Karpas-422 (cell line): Measurements from ENCODE around the gene TMEM164. TPM values are rescaled to one million over a fixed set of nuclear protein-coding genes. Genes with fewer than 3 reads are reported as not detected.

ENCODE experiments used
- DNase-seq: peaks from one replicate; pipeline ENCODE4 v3.0.0-alpha.2; 2015
- H2AFZ ChIP-seq: fragments of 200-600 bp; sonication (generic); 2 replicates; pipeline ENCODE4 v1.6.1; 2014; ENCODE audit warnings: antibody characterized with exemption, low read length, mixed read lengths
- H3K27ac ChIP-seq: fragments of 200-600 bp; sonication (generic); 2 replicates; pipeline ENCODE4 v1.5.1; 2014; ENCODE audit warnings: mild to moderate bottlenecking, low read length, moderate library complexity
- H3K27me3 ChIP-seq: fragments of 200-600 bp; sonication (generic); 2 replicates; pipeline ENCODE4 v1.6.1; 2014; ENCODE audit warnings: low read length, mixed read lengths
- H3K36me3 ChIP-seq: fragments of 200-600 bp; sonication (generic); 2 replicates; pipeline ENCODE4 v1.6.1; 2014; ENCODE audit warnings: low read length, mixed read lengths; ENCODE audit not compliant: insufficient read depth
- H3K4me1 ChIP-seq: fragments of 200-600 bp; sonication (generic); 2 replicates; pipeline ENCODE4 v1.6.1; 2014; ENCODE audit warnings: mild to moderate bottlenecking, low read length, mixed read lengths
- H3K4me2 ChIP-seq: fragments of 200-600 bp; sonication (generic); 2 replicates; pipeline ENCODE4 v1.6.1; 2014; ENCODE audit warnings: low read length, low read depth, mild to moderate bottlenecking; ENCODE audit not compliant: poor library complexity, severe bottlenecking
- H3K4me3 ChIP-seq: fragments of 200-600 bp; sonication (generic); 2 replicates; pipeline ENCODE4 v1.5.1; 2014; ENCODE audit warnings: mild to moderate bottlenecking, antibody characterized with exemption, low read length, mixed read lengths
- H3K79me2 ChIP-seq: fragments of 200-600 bp; sonication (generic); 2 replicates; pipeline ENCODE4 v1.6.1; 2014; ENCODE audit warnings: mild to moderate bottlenecking, low read length, mixed read lengths
- H3K9ac ChIP-seq: fragments of 200-600 bp; sonication (generic); 2 replicates; pipeline ENCODE4 v1.6.0; 2014; ENCODE audit warnings: low read length
- H3K9me2 ChIP-seq: fragments of 200-600 bp; sonication (generic), shearing (Covaris generic); replicated peaks from 2 replicates; pipeline ENCODE4 v1.6.0; 2014; ENCODE audit warnings: mild to moderate bottlenecking, low read length, moderate library complexity; ENCODE audit not compliant: insufficient read depth
- H3K9me3 ChIP-seq: fragments of 300-700, 200-600 bp; sonication (generic); 2 replicates; pipeline ENCODE4 v1.6.1; 2014; ENCODE audit warnings: low read length, mixed read lengths
- H4K20me1 ChIP-seq: fragments of 200-600 bp; sonication (generic); 2 replicates; pipeline ENCODE4 v1.6.1; 2014; ENCODE audit warnings: mild to moderate bottlenecking, antibody characterized with exemption, low read length, low read depth; ENCODE audit not compliant: insufficient read depth
- total RNA-seq: library from RNA; depleted of rRNA; stranded (reverse); fragments of >200 nt; shearing (Covaris generic); gene quantifications from 2 replicates; pipeline ENCODE4 v1.2.3, GENCODE V29; 2014; ENCODE audit warnings: low replicate concordance

TMEM164 gene
- total RNA-seq, 1 experiment from 2014 or later = 14.1 TPM

- Histone ChIP-seq H3K4me2 (no peak overlapping the region), H3K4me3 (no peak overlapping the region), H3K27me3 (no peaks in the 10 kb centered on the region), H3K36me3 (no peaks in the 10 kb centered on the region), H3K27ac (no peak overlapping the region), H3K9me2 (no peaks in the 10 kb centered on the region), H3K4me1 (peaks cover 33% of the 10 kb centered on the region), H3K9me3 (no peaks in the 10 kb centered on the region), H3K79me2 (peaks cover 46% of the 10 kb centered on the region), H3K9ac (no peak overlapping the region), H2AFZ (no peak overlapping the region), H4K20me1 (no peaks in the 10 kb centered on the region)
- DNase-seq = no peak
Measured at GRCh38 chrX:110038900-110039299, 36.0 kb downstream of the TMEM164 start.

- Histone ChIP-seq H3K4me1 (peaks cover 19% of the 10 kb centered on the region), H3K27me3 (no peaks in the 10 kb centered on the region), H2AFZ (no peak overlapping the region), H3K36me3 (no peaks in the 10 kb centered on the region), H3K4me2 (no peak overlapping the region), H3K4me3 (no peak overlapping the region), H3K79me2 (peaks cover 46% of the 10 kb centered on the region), H3K27ac (no peak overlapping the region), H4K20me1 (no peaks in the 10 kb centered on the region), H3K9ac (no peak overlapping the region), H3K9me3 (no peaks in the 10 kb centered on the region), H3K9me2 (no peaks in the 10 kb centered on the region)
- DNase-seq = no peak
Measured at GRCh38 chrX:110041980-110042379, 39.1 kb downstream of the TMEM164 start.

- Histone ChIP-seq H2AFZ (no peak overlapping the region), H4K20me1 (no peaks in the 10 kb centered on the region), H3K4me1 (peaks cover 15% of the 10 kb centered on the region), H3K36me3 (no peaks in the 10 kb centered on the region), H3K79me2 (peaks cover 40% of the 10 kb centered on the region), H3K9me2 (no peaks in the 10 kb centered on the region), H3K27me3 (no peaks in the 10 kb centered on the region), H3K9me3 (no peaks in the 10 kb centered on the region), H3K27ac (no peak overlapping the region), H3K4me2 (no peak overlapping the region), H3K9ac (no peak overlapping the region), H3K4me3 (no peak overlapping the region)
- DNase-seq = no peak
Measured at GRCh38 chrX:110042496-110042895, 39.6 kb downstream of the TMEM164 start.

GRCh38 chrX:110043506-110043905, 40.6 kb downstream of the TMEM164 start:
- H4K20me1 ChIP-seq = no peaks in the 10 kb centered on the region
- H3K9me2 ChIP-seq = no peaks in the 10 kb centered on the region
- H3K4me3 ChIP-seq = no peak overlapping the region
- no peaks in the 10 kb centered on the region for H3K27me3 ChIP-seq
- no peak overlapping the region for H3K27ac ChIP-seq
- H3K4me1 ChIP-seq = peaks cover 15% of the 10 kb centered on the region
- H3K9ac ChIP-seq = no peak overlapping the region
- H3K79me2 ChIP-seq = peaks cover 36% of the 10 kb centered on the region
- H3K36me3 ChIP-seq = no peaks in the 10 kb centered on the region
- no peak overlapping the region for H3K4me2 ChIP-seq
- DNase-seq = no peak
- H2AFZ ChIP-seq = no peak overlapping the region
- H3K9me3 ChIP-seq = no peaks in the 10 kb centered on the region

- H3K4me1 ChIP-seq = peaks cover 15% of the 10 kb centered on the region
- H3K4me2 ChIP-seq = no peak overlapping the region
- no peak for DNase-seq
- no peak overlapping the region for H3K9ac ChIP-seq
- no peaks in the 10 kb centered on the region for H3K9me2 ChIP-seq
- no peak overlapping the region for H2AFZ ChIP-seq
- no peak overlapping the region for H3K27ac ChIP-seq
- no peak overlapping the region for H3K4me3 ChIP-seq
- no peaks in the 10 kb centered on the region for H3K36me3 ChIP-seq
- H3K79me2 ChIP-seq = peaks cover 33% of the 10 kb centered on the region
- no peaks in the 10 kb centered on the region for H3K9me3 ChIP-seq
- no peaks in the 10 kb centered on the region for H4K20me1 ChIP-seq
- no peaks in the 10 kb centered on the region for H3K27me3 ChIP-seq
Measured at GRCh38 chrX:110044346-110045249, 41.7 kb downstream of the TMEM164 start.

GRCh38 chrX:110045421-110045820, 42.5 kb downstream of the TMEM164 start:
- no peaks in the 10 kb centered on the region for H3K27me3 ChIP-seq
- H2AFZ ChIP-seq = no peak overlapping the region
- no peak for DNase-seq
- no peak overlapping the region for H3K9ac ChIP-seq
- H3K9me2 ChIP-seq = no peaks in the 10 kb centered on the region
- H3K36me3 ChIP-seq = no peaks in the 10 kb centered on the region
- no peak overlapping the region for H3K27ac ChIP-seq
- no peak overlapping the region for H3K4me3 ChIP-seq
- no peaks in the 10 kb centered on the region for H4K20me1 ChIP-seq
- H3K9me3 ChIP-seq = no peaks in the 10 kb centered on the region
- H3K4me2 ChIP-seq = no peak overlapping the region
- H3K4me1 ChIP-seq = peaks cover 15% of the 10 kb centered on the region
- peaks cover 28% of the 10 kb centered on the region for H3K79me2 ChIP-seq

- Histone ChIP-seq H3K79me2 (peaks cover 28% of the 10 kb centered on the region), H3K4me1 (peaks cover 15% of the 10 kb centered on the region), H3K9ac (no peak overlapping the region)
Measured at GRCh38 chrX:110046001-110046400, 43.1 kb downstream of the TMEM164 start.

GRCh38 chrX:110046971-110047370, 44.1 kb downstream of the TMEM164 start:
- Histone ChIP-seq H3K79me2 (peaks cover 21% of the 10 kb centered on the region), H3K36me3 (no peaks in the 10 kb centered on the region), H3K4me2 (no peak overlapping the region)

More at GRCh38 chrX:110046001-110046400, 43.1 kb downstream of the TMEM164 start:
- DNase-seq = no peak
- H3K4me3 ChIP-seq = no peak overlapping the region
- no peak overlapping the region for H2AFZ ChIP-seq
- H4K20me1 ChIP-seq = no peaks in the 10 kb centered on the region
- no peak overlapping the region for H3K27ac ChIP-seq
- H3K4me2 ChIP-seq = no peak overlapping the region
- H3K36me3 ChIP-seq = no peaks in the 10 kb centered on the region
- no peaks in the 10 kb centered on the region for H3K27me3 ChIP-seq
- no peaks in the 10 kb centered on the region for H3K9me3 ChIP-seq
- no peaks in the 10 kb centered on the region for H3K9me2 ChIP-seq

More at GRCh38 chrX:110046971-110047370, 44.1 kb downstream of the TMEM164 start:
- Histone ChIP-seq H3K4me3 (no peak overlapping the region), H3K4me1 (peaks cover 15% of the 10 kb centered on the region), H3K9ac (no peak overlapping the region), H3K27ac (no peak overlapping the region), H3K27me3 (no peaks in the 10 kb centered on the region), H4K20me1 (no peaks in the 10 kb centered on the region), H2AFZ (no peak overlapping the region), H3K9me3 (no peaks in the 10 kb centered on the region), H3K9me2 (no peaks in the 10 kb centered on the region)
- no peak for DNase-seq
